Measurements from ENCODE around the gene CFC1B.
"Not testable (repeated sequence)": the region's sequence is repeated elsewhere in the genome, so short reads cannot be mapped to it uniquely, and the experiment has no call there.

The CFC1B gene

DNA sequence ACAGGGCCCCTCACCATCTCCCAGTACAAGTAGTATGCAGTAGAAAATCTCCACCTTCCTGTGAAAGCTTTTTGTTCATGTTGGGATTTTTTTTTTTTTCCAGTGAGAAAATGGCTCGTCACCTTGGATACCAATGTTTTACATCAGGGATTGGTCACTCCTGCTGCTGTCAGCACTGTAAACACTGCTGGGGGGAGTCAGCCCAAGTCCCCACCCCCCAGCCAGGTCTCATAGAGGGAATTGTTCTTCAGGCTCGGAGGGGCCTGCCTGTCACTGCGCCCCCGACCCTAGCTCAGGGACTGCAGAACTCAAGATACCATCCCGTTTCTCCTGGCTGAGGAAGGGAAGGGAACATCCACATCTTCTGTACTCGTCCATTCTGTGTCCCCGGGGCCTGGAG is at the start of gene CFC1B:
Gene CFC1B (plus strand): TSS at position 231 of the 400 bp plus-strand sequence. CDS start 263 bp downstream, outside the sequence.
- DNase-seq, result not testable (repeated sequence)

GRCh38 chr2:130491073-130491472 is 29.9 kb upstream of the CFC1B start:
- DNase-seq, result not testable (repeated sequence)

DNA sequence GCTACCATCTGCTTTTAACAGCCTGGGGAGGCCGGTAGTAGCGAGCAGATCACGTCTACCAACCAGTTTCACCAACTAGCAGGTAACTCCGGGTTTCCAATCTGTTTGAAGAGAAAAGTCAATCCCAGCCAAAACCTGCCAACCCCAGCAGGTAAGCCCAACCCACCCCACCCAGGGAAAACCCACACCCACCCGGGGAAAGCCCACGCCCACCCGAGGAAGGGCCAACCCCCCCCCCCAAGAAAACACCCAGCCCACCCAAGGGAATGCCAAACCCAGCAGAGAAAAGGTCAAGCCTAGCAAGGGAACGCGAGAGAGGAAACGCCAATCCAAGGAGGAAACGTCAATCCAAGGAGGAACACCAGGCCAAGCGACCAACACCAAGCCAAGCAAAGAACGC is 11.8 kb upstream of the CFC1B start, which contains the start of gene POTEI:
Gene POTEI (minus strand): TSS at position 101 of the 400 bp plus-strand sequence. CDS start 93 bp downstream, at position 8.
- DNase-seq, result not testable (repeated sequence)

- not testable (repeated sequence) for DNase-seq
Measured at GRCh38 chr2:130510807-130511746, 9.9 kb upstream of the CFC1B start.

GRCh38 chr2:130511747-130512451 is 9.1 kb upstream of the CFC1B start:
- DNase-seq, result not testable (repeated sequence)

GRCh38 chr2:130518516-130519106 is 2.4 kb upstream of the CFC1B start:
- not testable (repeated sequence) for DNase-seq

GRCh38 chr2:130522390-130522789 is 1.4 kb downstream of the CFC1B start:
- not testable (repeated sequence) for DNase-seq

DNA sequence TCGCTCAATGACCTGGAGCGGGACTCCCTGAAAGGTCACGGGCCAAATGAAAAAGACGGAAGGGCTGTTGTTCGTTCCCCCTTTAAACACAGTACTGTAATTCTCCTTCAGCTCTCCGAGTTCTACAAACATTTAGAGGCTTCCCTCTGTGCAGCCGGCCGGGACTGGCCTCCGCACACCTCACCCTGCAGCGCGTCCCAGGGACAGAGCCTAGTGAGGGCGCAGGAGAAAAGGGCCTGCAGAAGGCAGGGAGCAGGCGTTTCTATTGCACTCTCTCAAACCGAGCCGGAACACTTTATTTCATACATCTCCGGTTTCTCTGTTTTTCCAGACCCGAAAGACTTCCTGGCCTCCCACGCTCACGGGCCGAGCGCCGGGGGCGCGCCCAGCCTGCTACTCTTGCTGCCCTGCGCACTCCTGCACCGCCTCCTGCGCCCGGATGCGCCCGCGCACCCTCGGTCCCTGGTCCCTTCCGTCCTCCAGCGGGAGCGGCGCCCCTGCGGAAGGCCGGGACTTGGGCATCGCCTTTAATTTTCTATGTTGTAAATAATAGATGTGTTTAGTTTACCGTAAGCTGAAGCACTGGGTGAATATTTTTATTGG is 6.4 kb downstream of the CFC1B start:
- not testable (repeated sequence) for DNase-seq

GRCh38 chr2:130529545-130529944 is 8.5 kb downstream of the CFC1B start:
- not testable (repeated sequence) for DNase-seq

DNA sequence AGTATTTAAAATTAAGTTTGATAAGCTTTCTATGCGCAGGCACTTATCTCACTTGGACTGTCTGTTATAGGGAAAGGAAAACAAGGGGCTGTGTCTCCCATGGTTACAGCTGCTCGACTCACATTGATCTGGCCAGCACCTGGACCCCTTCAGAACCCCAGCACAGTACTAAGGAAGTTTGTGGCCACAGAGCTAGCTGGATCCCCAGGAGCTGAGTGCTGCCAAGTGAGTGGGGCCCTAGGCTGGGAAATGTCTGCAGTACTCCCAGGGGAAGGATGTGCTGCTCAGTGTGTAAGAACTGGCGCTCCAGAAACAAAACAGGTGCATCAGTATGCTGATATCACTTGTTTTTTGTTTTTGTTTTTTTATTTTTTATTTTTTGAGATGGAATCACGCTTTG is 9.2 kb downstream of the CFC1B start:
- DNase-seq, result not testable (repeated sequence)

DNA sequence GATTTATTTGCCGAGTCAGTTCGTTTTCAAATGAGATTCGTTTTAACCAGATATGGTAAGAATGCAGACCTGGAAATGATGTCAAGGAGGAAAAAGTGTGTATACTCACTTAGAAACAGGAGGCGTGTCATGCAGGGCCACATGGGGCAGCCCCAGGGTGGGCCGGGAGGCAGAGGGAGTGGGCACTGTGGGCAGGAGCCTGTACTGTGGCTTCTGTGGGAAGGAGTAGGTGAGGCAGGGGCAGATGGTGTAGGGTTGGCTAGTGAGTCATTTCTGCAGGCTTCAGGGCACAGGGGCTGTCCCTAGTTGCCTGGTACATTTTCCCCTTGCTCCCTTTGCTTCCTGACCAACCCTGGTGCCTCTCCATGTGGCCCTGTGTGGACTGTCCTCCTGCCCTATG is 10.2 kb downstream of the CFC1B start:
- DNase-seq, result not testable (repeated sequence)

GRCh38 chr2:130531672-130532071 is 10.7 kb downstream of the CFC1B start:
- DNase-seq, result not testable (repeated sequence)

- DNase-seq, result not testable (repeated sequence)
Measured at GRCh38 chr2:130536654-130537053, 15.6 kb downstream of the CFC1B start.

DNA sequence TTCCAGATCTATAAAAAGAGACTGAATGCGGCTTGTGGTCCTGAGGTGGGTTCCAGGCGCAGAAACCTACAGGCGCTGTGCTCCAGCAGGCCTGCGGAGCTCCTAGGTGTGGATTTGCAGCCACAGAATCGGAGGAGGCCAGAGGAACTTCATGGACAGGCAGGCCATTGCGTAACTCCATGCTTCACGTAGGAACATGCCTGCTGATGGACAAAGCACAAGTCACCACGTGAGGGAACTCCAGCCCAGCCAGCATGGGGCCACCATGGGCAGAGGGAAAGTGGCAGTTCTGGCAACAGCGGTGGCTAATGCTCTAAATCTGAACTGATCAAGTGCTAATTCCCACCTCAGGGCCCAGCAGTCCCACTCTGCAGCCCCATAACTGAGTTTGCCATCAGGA is 17.2 kb downstream of the CFC1B start:
- DNase-seq, result not testable (repeated sequence)

GRCh38 chr2:130542789-130543188 is 21.8 kb downstream of the CFC1B start:
- not testable (repeated sequence) for DNase-seq

DNA sequence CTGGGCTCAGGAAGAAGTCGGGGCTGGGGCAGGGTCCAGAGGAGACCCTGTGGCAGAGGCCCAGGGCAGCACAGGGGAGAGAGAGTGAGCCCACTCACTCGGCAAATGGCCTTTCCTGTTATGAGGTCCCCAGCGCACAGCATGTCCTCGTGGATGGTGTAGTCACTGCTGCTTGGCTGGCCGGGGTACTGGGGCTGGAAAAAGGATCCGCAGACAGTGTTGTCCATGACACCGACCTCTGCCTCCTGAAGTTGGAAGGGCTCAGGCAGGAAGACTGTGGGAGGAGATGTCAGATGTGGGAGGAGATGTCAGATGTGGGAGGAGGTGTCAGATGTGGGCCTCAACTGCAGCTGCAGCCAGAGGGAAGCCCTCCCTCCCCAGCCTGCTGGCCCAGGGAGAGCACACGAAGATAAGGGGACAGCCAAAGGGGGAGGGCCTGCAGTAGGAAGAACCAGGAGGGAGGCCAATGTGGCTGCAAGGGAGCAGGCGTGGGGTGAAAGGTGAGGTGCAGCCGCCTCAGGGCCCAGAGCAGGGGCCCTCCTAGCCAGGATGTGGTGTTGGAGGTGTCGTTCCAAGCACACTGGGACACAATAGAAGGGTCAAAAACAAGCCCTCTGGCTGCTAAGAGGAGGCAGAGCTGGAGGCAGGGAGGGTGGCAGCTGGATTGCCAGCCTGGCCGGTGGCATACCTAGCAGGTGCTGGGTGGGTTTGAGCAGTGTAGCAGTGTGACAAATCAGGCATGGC is 22.9 kb downstream of the CFC1B start:
- DNase-seq, result not testable (repeated sequence)

- DNase-seq, result not testable (repeated sequence)
Measured at GRCh38 chr2:130544978-130545377, 24.0 kb downstream of the CFC1B start.

GRCh38 chr2:130548418-130548817 is 27.4 kb downstream of the CFC1B start:
- not testable (repeated sequence) for DNase-seq

DNA sequence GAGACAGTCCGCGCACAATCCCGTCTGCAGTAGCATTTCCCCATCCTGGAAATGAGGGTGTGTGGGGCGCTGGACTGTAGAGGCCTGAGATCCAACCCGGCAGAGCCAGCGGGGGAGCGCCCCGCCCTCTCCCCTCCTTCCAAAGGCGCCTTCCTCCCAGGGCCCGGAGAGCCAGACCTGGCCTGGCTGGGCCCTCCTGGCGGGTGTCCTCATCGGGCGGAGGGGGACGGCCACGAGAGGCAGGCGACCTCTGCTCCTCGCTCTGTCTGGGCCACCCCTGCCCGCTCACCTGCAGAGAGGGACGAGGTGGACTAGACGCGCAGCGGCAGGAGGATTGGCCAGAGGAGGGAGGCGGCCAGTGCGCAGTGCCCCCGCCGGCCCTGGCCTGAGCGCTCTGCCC is 28.5 kb downstream of the CFC1B start:
- not testable (repeated sequence) for DNase-seq

- not testable (repeated sequence) for DNase-seq
Measured at GRCh38 chr2:130554178-130554577, 33.2 kb downstream of the CFC1B start.

DNA sequence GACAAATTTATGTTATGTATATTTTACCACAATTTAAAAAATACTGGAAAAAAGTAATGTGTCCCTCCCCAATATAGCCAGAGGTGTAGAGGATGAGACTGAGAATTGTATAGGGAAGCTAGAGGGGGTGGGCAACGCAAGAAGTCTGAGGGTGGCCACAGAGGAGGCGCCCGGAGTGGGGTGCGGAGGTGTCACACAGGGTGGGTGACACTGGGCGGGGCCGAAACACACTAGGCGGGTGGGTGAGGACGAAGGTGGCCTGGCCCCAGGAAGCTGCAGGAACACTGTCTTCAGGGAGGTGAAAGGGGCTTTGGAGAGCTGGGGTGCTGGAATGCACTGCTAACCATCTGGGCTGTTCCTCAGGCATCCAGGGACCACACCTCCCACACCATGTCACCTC is 35.4 kb downstream of the CFC1B start:
- DNase-seq, result not testable (repeated sequence)

DNA sequence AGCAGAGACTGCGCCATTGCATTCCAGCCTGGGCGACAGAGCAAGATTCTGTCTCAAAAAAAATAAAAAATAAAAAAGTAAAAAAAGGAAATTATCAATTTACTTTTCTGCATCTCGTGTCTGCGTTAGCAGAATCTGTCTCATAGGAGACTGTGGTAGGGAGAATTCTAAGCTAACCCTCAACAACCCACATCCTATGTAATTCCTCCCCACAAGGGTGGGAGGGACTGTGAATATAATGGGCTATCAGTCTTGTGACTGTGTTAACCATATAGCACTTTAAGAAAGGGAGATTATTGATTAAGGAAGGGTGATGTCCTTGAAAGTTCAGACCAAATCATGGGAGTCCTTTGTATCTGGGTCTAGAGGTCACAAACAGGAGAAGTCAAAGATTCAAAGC is 45.1 kb downstream of the CFC1B start:
- not testable (repeated sequence) for DNase-seq
